Omental fat pad (tissue), 4 donors: ENCODE data around the gene ABCG1. TPM values are rescaled to one million over a fixed set of nuclear protein-coding genes. Genes with fewer than 3 reads are reported as not detected.

Experiments
- ATAC-seq: fragments of 150-250 bp; one replicate; pipeline ENCODE4 v1.9.1; 2016; ENCODE audit warnings: mild to moderate bottlenecking, moderate library complexity; ENCODE audit not compliant: low FRiP score
- DNase-seq: peaks from one replicate; pipeline ENCODE4 v3.0.0-alpha.2; 2019; ENCODE audit warnings: low spot score
- total RNA-seq, 4 donors: library from RNA; depleted of rRNA; stranded (reverse); fragments of >200 nt; gene quantifications; one replicate each; pipeline ENCODE4 v1.1.0, GENCODE V29; 2016
- TF ChIP-seq, protein P1 (sequence below), 3 donors: fragments of 450-650 bp; IDR thresholded peaks; one replicate each; pipeline ENCODE4 v1.5.1; 2016 to 2017; ENCODE audit warnings: antibody characterized with exemption in 3 of 3, mild to moderate bottlenecking in 3 of 3, moderate library complexity in 2 of 3

The ABCG1 gene
- total RNA-seq, 4 donors from 2014 or later = 9.8 to 45.1 (median 30.2) TPM

DNA sequence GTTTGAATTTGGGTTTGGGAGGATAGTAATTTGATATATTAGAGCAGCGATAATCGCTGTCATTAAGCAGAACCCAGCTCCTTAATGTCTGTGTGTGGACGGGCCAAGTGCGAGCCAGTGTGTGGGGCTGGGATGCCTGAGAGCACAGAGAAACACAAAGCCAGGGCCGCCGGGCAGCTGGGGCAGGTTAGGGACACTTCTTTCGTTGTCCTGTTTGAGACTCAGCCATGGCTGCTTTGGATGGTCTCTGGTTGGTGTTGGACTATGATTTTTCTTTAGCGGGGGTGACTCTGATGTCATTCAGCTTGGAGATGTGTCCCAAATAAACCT is 33.4 kb downstream of the ABCG1 start:
- no peak for DNase-seq
- TF ChIP-seq, protein P1, sequence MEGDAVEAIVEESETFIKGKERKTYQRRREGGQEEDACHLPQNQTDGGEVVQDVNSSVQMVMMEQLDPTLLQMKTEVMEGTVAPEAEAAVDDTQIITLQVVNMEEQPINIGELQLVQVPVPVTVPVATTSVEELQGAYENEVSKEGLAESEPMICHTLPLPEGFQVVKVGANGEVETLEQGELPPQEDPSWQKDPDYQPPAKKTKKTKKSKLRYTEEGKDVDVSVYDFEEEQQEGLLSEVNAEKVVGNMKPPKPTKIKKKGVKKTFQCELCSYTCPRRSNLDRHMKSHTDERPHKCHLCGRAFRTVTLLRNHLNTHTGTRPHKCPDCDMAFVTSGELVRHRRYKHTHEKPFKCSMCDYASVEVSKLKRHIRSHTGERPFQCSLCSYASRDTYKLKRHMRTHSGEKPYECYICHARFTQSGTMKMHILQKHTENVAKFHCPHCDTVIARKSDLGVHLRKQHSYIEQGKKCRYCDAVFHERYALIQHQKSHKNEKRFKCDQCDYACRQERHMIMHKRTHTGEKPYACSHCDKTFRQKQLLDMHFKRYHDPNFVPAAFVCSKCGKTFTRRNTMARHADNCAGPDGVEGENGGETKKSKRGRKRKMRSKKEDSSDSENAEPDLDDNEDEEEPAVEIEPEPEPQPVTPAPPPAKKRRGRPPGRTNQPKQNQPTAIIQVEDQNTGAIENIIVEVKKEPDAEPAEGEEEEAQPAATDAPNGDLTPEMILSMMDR (IDR thresholded peaks at IDR 0.05) = no peak
- ATAC-seq = no peak

DNA sequence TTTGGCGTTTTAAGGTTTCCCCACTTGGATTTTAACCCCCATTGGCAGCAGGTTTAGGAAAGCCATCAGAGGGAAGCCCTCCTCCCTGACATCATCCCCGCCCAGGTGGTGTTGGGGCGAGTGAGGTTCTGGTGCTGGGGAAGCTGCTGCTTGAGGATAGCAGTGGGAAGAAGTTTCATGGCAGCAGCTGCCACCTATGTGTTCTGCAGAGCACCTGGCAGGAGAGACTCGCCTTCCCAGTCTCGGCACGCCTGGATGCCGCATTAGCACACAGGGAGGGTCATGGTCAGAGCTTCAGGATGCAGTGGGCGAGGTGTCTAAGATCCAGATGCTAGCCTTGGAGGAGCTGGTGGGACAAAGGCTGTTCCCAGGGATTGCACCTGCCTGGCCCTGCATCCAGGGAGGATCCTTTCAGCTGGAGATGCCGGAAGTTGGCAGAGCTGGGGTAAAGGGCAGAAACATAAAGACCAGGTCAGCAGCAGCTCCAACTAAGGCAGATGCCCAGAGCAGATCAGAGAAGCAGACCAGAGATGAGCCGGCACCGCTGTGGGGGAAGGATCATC is 33.9 kb downstream of the ABCG1 start:
- ATAC-seq = no peak
- TF ChIP-seq, protein P1 (IDR thresholded peaks at IDR 0.05) = no peak
- no peak for DNase-seq

DNA sequence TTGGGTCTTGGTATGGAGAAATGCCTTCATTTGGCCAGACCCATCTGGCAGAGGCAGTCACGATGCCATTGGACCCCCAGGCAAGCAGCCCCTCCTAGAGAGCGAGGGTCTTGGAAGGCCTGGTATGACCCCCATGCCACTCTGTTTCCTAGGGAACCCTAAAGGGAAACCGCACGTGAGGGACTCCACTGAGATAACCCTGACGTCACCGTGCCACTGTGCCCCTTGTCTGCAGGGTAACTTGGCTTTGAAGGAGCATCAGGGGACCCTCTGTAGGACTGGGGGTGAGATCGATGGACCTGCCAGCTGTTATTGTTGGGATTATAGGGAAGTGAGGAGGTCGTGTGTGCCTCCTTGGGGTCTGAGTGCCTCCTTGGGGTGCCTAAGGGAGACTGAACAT is 34.5 kb downstream of the ABCG1 start:
- TF ChIP-seq, protein P1 (IDR thresholded peaks at IDR 0.05) = no peak
- DNase-seq (no peak), ATAC-seq (no peak)

DNA sequence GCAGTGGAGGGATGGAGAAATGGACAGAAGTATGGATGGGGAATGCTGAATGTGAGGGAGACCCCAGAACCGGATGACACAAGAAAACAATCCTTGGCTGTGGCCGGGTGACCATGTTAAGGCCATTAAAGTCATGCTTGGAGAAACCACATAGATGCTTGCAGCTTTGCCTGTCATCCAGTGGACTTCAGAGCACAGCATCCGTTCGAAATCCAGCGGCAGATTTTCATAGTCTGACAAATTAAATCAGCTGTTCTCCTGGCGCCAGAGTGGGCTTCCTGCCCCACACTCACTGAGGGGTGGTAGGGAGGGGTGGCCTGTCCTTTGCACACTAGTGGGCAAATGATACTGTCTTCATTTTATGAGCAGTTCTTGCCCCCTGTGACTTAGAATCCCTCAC is 35.1 kb downstream of the ABCG1 start:
- ATAC-seq (no peak), DNase-seq (no peak)
- TF ChIP-seq, protein P1 (IDR thresholded peaks at IDR 0.05) = no peak

DNA sequence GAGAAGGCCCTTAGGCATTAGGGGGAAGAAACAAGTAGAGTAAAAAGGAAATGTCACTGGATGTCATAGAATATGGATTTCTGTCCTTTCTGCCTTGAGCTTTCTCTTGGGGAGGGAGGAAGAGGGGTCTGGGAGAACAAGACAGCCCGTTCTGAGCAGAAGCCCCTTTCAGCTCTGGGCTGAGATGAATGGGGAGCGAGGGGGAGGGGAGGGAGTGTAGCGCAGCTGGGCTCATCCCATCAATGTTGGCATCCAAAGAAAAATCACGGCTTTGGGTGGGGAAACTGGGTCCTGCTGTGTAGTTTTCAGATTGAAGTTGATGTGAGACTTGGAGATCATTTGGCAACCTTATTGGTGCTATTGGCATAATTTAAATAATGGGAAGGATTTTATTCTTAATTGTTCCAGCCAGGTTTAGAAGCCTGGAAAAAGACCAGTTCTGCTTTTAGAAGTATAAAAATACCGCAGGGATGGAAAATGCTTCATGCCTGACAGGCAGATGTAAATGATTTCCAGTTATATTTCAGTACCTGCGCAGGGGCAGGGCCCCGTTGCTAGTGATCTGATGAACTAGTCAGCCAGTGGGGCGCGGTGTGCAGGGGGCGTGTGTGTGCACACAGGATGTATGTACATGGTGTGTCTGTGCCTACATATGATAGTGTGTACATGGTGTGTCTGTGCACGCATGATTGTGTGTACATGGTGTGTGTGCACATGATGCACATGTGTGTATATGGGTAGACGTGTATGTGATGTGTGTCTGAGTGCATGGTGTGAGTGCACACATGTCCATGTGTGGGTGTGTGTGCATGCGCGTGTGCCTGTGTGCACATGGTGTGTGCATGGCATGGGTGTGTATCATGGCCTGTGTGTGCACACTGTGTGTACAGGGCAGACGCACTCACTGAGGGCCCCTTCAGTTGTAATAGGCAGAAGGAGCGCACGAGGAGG is 36.0 kb downstream of the ABCG1 start:
- ATAC-seq = no peak
- TF ChIP-seq, protein P1 (IDR thresholded peaks at IDR 0.05) = no peak
- no peak for DNase-seq

DNA sequence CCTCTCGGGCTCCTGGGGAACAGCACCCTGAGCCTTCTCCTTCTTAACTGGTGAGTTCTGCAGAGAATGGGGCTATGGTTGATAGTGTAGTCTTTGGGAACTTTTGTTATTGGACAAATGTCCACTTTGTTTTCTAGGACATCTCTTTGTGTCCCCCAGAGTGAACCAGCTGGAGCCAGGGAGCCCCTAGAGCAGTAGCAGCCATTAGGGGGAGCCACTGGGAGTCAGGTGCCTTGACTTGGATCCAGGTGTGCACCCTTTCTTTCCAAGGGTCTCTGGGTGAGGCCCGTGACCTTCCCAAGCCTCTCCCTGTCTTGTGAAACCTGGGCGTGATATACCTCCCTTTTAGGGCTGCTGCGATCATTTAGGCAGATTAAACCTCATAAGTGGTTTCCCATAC is 36.9 kb downstream of the ABCG1 start:
- ATAC-seq (no peak), DNase-seq (no peak)
- TF ChIP-seq, protein P1 (IDR thresholded peaks at IDR 0.05) = no peak

DNA sequence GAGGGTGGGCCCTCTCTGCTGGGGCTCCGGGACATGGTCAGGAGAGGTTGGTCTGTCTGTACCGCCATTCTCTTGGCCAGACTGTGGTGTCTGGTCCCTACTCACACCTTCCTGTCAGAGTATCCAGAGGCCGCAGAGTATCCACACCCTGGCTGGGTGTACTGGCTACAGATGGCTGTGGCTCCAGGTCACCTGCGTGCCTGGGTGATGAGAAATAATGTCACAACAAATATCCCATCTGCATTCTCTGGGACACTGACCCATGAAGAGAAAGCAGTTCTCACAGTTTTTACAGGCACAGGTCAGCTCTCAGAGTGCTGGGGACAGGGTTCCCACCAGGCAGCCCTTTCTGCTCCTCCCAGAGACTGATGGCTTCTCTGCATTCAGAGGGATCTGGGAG is 37.4 kb downstream of the ABCG1 start:
- TF ChIP-seq, protein P1 (IDR thresholded peaks at IDR 0.05) = no peak
- ATAC-seq = no peak
- no peak for DNase-seq
